ENCODE data around the gene RABGGTA. TPM values are rescaled to one million over a fixed set of nuclear protein-coding genes. Genes with fewer than 3 reads are reported as not detected.

The RABGGTA gene
- total and polyA plus RNA-seq, 2 donors: 9.5 to 23.4 TPM

DNA sequence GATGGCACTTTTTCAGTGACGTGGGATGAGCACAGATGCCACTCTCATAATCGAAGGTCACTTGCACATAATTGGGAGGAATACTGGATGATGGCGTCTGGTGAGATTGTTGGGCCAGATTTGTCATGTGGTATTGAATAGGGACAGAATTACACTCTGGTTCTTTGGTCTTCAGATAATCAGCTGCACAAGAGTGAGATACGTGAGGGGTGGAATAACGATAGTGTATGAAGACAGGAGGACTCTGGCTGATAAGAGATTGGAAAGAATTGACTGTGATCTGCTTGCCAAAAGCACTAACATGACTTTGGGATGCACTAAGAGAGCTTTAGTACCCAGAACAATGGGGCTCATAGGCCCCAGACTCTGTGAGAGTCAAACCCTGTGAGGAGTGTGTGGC is 7.0 kb upstream of the RABGGTA start:
- no peaks in the 10 kb centered on the region for H3K4me1 ChIP-seq (ENCODE audit: insufficient read depth)
- H3K4me3 ChIP-seq (ENCODE audit: low read depth, low read length): no peak overlapping the region
- no peaks in the 10 kb centered on the region for H3K36me3 ChIP-seq (ENCODE audit: insufficient read depth)
- WGBS: 87% methylated on average over 5 of the region's 5 CpGs
- no peak overlapping the region for H3K27ac ChIP-seq (ENCODE audit: low read depth)
- DNase-seq (ENCODE audit: extremely low spot score): no peak

GRCh38 chr14:24277606-24278321 is 6.4 kb upstream of the RABGGTA start:
- no peak for DNase-seq (ENCODE audit: extremely low spot score)
- Histone ChIP-seq H3K4me3 (ENCODE audit: low read depth, low read length) (no peak overlapping the region), H3K4me1 (ENCODE audit: insufficient read depth) (no peaks in the 10 kb centered on the region), H3K27ac (ENCODE audit: low read depth) (no peak overlapping the region), H3K36me3 (ENCODE audit: insufficient read depth) (no peaks in the 10 kb centered on the region)
- WGBS: 76% methylated on average over 11 of the region's 11 CpGs

- no peak overlapping the region for H3K4me3 ChIP-seq (ENCODE audit: low read depth, low read length)
- no peaks in the 10 kb centered on the region for H3K4me1 ChIP-seq (ENCODE audit: insufficient read depth)
- no peak overlapping the region for H3K27ac ChIP-seq (ENCODE audit: low read depth)
- WGBS: 90% methylated on average over 6 of the region's 6 CpGs
- H3K36me3 ChIP-seq (ENCODE audit: insufficient read depth): no peaks in the 10 kb centered on the region
- no peak for DNase-seq (ENCODE audit: extremely low spot score)
Observed at GRCh38 chr14:24277071-24277470, 5.7 kb upstream of the RABGGTA start.

DNA sequence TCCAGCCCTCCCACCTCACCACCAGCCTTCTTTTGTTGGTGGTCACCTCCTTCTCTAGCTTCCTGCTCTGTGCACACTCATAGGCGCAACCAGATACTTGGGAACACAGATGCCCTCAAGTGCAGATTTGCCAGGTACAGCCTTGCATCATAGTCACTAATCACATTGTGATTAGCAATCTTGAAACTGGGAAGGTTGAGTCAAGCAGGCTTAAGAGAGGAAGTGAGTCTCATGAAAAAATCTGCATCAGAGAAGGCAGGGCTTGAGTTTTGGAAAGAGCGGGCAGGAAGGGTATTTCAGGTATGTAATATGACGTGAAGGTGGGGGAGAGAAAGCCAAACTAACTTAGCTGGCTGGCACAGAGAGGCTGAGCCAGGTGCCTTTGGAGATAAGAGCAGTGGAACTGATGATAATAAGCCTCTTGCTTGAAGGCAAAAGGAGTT is 2.7 kb upstream of the RABGGTA start:
- H3K4me1 ChIP-seq (ENCODE audit: insufficient read depth): no peaks in the 10 kb centered on the region
- H3K36me3 ChIP-seq (ENCODE audit: insufficient read depth): no peaks in the 10 kb centered on the region
- no peak overlapping the region for H3K27ac ChIP-seq (ENCODE audit: low read depth)
- WGBS: 81% methylated on average over 3 of the region's 3 CpGs
- no peak overlapping the region for H3K4me3 ChIP-seq (ENCODE audit: low read depth, low read length)
- DNase-seq (ENCODE audit: extremely low spot score): no peak

DNA sequence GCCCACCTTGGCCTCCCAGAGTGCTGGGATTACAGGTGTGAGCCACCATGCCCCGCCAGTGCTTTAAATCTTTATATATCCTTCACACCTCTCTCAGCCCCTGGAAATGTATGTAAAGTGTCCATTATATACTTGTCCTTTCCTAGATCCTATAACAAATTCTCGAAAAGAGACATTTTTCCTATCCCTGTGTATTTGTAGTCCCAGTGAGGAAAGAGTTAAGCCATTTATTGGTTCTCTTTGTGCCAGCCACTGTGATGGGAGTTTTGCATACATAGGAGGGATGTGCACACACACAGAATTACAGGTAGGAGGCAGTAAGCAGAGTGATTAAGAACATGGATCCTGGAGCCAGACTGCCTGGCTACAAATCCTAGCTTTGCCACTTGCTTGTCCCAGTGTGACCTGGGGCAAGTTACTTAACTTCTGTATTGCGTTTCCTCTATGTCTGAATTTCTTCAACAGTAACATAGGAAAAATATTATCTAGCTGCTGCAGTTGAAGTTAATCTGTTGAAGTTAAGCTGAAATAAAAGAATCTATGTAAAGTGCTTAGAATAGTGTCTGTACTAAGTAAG is 2.1 kb upstream of the RABGGTA start:
- Histone ChIP-seq H3K4me1 (ENCODE audit: insufficient read depth) (no peaks in the 10 kb centered on the region), H3K27ac (ENCODE audit: low read depth) (no peak overlapping the region), H3K36me3 (ENCODE audit: insufficient read depth) (no peaks in the 10 kb centered on the region), H3K4me3 (ENCODE audit: low read depth, low read length) (no peak overlapping the region)
- no peak for DNase-seq (ENCODE audit: extremely low spot score)
- WGBS: 77% methylated on average over 3 of the region's 3 CpGs

- 91% methylated on average over 2 of the region's 2 CpGs for WGBS
- no peak for DNase-seq (ENCODE audit: extremely low spot score)
- no peak overlapping the region for H3K27ac ChIP-seq (ENCODE audit: low read depth)
- H3K4me1 ChIP-seq (ENCODE audit: insufficient read depth): no peaks in the 10 kb centered on the region
- no peaks in the 10 kb centered on the region for H3K36me3 ChIP-seq (ENCODE audit: insufficient read depth)
- H3K4me3 ChIP-seq (ENCODE audit: low read depth, low read length): no peak overlapping the region
Observed at GRCh38 chr14:24272467-24272866, 1.1 kb upstream of the RABGGTA start.

DNA sequence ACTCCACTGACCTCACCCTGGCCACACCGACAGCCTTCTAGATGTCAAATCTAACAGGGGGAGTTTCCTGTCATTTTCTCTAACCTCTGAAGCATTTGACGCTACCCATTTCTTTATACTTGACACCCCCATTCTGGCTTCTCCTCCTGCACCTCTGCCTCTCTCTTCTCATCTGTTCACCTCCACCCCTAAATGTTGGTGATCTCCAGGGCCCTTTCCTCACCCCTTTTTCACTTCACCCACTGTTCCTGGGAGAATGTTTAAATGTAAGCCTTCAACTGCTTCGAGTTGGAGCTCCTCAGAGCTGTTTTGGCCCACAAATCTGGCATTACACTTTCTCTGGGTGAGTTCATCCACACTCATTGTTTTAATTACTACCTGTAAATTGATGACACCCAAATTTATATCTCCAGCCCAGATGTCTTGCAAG is 452 bp upstream of the RABGGTA start:
- no peak for DNase-seq (ENCODE audit: extremely low spot score)
- Histone ChIP-seq H3K4me3 (ENCODE audit: low read depth, low read length) (peak overlapping the region; percentile 71), H3K4me1 (ENCODE audit: insufficient read depth) (no peaks in the 10 kb centered on the region), H3K27ac (ENCODE audit: low read depth) (peak overlapping the region; percentile 16), H3K36me3 (ENCODE audit: insufficient read depth) (no peaks in the 10 kb centered on the region)
- 22% methylated on average over 3 of the region's 3 CpGs for WGBS

GRCh38 chr14:24270537-24271133 is 762 bp downstream of the RABGGTA start:
- no peak for DNase-seq (ENCODE audit: extremely low spot score)
- 16% methylated on average over 13 of the region's 13 CpGs for WGBS
- H3K4me1 ChIP-seq (ENCODE audit: insufficient read depth): no peaks in the 10 kb centered on the region
- H3K27ac ChIP-seq (ENCODE audit: low read depth): peak overlapping the region; percentile 93
- peak overlapping the region; percentile 71 for H3K4me3 ChIP-seq (ENCODE audit: low read depth, low read length)
- H3K36me3 ChIP-seq (ENCODE audit: insufficient read depth): no peaks in the 10 kb centered on the region

- no peak for DNase-seq (ENCODE audit: extremely low spot score)
- Histone ChIP-seq H3K36me3 (ENCODE audit: insufficient read depth) (no peaks in the 10 kb centered on the region), H3K27ac (ENCODE audit: low read depth) (no peak overlapping the region), H3K4me3 (ENCODE audit: low read depth, low read length) (no peak overlapping the region), H3K4me1 (ENCODE audit: insufficient read depth) (no peaks in the 10 kb centered on the region)
- 95% methylated on average over 14 of the region's 14 CpGs for WGBS
Observed at GRCh38 chr14:24269910-24270536, 1.4 kb downstream of the RABGGTA start.

DNA sequence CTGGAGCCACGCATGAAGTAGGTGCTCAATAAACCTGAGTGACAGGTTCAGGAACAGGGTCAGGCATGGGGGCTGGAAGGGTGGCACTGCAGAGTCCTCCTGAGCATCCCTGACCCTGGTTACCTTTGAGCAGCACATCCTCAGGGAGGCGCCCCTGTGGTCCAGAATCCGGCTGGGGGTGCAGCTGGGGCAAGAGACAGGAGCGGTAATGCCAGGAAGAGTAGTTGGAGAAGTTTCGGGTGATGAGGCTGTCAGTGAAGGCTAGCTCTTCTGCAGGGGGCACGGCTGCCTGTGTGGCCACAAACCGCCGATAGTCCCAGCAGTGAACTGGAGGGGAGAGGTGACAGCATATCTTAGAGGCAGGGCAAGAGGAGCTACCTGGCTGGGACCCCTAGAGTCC is 2.0 kb downstream of the RABGGTA start:
- DNase-seq (ENCODE audit: extremely low spot score): no peak
- Histone ChIP-seq H3K27ac (ENCODE audit: low read depth) (no peak overlapping the region), H3K36me3 (ENCODE audit: insufficient read depth) (no peaks in the 10 kb centered on the region), H3K4me1 (ENCODE audit: insufficient read depth) (no peaks in the 10 kb centered on the region), H3K4me3 (ENCODE audit: low read depth, low read length) (no peak overlapping the region)
- WGBS: 94% methylated on average over 8 of the region's 8 CpGs

DNA sequence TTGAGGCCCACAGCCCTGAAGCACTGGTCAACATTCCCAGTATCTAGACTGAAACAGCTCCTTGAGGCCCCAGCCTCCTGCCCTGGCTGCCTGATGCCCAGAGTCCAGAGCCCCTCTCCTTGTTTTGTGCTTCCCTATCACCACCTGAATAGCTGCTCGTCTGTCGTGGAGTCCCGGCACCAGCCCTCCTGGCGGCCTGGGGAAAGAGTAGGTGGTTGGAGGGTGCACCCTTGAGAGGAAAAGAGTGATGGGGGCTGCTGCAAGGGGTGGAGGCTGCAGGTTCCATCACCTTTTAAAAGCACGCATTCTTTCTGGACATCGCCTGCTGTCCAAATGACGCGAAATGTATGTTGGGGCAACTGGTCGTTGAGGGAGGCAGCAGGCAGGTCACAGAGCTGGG is 3.2 kb downstream of the RABGGTA start:
- H3K27ac ChIP-seq (ENCODE audit: low read depth): no peak overlapping the region
- H3K36me3 ChIP-seq (ENCODE audit: insufficient read depth): no peaks in the 10 kb centered on the region
- DNase-seq (ENCODE audit: extremely low spot score): no peak
- 87% methylated on average over 9 of the region's 9 CpGs for WGBS
- H3K4me1 ChIP-seq (ENCODE audit: insufficient read depth): no peaks in the 10 kb centered on the region
- H3K4me3 ChIP-seq (ENCODE audit: low read depth, low read length): no peak overlapping the region

DNA sequence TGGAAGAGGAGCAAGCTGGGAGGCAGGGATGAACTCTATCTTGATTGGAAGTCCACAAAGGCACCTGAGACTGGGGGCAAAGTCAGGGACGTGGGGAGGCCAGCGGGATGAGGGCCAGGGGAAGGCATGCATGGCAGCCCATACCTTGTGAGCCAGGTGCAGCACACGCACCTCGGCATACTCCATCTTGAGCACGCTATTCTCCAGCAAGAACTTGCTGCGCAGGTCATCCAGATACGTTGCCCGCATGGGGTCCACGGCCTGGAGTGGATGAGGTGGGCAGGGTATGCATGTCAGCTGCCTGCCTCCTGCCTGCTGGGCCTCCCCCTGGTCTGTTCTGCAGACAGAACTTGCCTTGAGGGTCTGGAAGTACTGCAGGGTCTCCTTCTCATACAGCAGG is 3.9 kb downstream of the RABGGTA start:
- Histone ChIP-seq H3K4me1 (ENCODE audit: insufficient read depth) (no peaks in the 10 kb centered on the region), H3K36me3 (ENCODE audit: insufficient read depth) (no peaks in the 10 kb centered on the region), H3K27ac (ENCODE audit: low read depth) (no peak overlapping the region), H3K4me3 (ENCODE audit: low read depth, low read length) (no peak overlapping the region)
- no peak for DNase-seq (ENCODE audit: extremely low spot score)
- 92% methylated on average over 9 of the region's 9 CpGs for WGBS

DNA sequence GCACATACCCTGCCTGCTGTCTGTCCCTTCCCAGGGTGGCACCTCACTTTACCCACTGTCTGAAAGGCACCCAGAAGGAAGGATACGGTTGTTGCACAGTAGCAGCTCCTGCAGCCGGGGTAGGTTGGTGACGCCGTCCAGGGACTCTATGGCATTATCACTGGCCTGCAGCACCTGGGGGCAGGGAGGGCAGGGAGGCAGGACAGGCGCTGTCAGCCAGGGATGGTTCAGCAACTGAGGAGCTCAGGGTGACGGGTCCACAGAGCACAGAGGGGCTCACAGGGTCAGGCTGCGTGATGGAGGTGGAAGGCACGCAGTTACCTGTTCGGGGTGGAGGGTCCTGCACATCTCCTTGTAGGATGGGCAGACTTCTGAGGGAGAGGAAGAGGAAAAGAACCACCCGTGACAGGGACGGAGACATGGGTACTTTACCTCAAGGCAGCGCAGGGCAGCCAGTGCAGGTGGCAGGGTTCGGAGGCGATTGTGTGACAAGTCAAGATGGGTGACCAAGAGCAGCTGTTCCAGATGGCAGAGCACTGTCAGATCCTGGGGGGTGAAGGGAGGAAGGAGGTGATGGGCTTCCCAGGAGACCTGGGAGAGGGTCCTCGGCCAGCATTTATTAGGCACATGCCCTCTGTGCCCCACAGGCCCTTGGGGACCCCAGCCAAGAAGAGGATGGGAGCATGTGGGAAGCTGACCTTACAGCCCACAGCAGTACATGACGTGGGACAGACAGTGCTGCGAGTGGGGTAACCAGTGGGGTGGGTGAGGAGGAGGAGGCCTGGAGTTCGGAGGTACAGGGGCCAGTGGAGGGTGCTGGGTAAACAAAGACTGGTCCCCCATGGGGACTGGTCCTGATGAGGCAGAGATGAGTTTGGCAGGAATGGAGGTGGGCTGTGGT is 4.8 kb downstream of the RABGGTA start:
- no peaks in the 10 kb centered on the region for H3K36me3 ChIP-seq (ENCODE audit: insufficient read depth)
- H3K4me3 ChIP-seq (ENCODE audit: low read depth, low read length): no peak overlapping the region
- no peaks in the 10 kb centered on the region for H3K4me1 ChIP-seq (ENCODE audit: insufficient read depth)
- DNase-seq (ENCODE audit: extremely low spot score): no peak
- WGBS: 87% methylated on average over 18 of the region's 18 CpGs
- no peak overlapping the region for H3K27ac ChIP-seq (ENCODE audit: low read depth)

Data from urinary bladder (tissue), 4 donors.